DND-41 (cell line): Measurements from ENCODE around the gene LYPD6B.

Experiments used
- CTCF ChIP-seq: IDR thresholded peaks from 2 replicates; pipeline ENCODE4 v1.5.1; 2012; ENCODE audit warnings: borderline replicate concordance, low read length, moderate library complexity, mild to moderate bottlenecking; ENCODE audit not compliant: poor library complexity, severe bottlenecking; ENCODE audit errors: extremely low read depth
- EZH2 ChIP-seq: IDR thresholded peaks from 3 replicates; pipeline ENCODE4 v1.6.1; 2012; ENCODE audit warnings: borderline replicate concordance, low read depth, mild to moderate bottlenecking, moderate library complexity, low read length, inconsistent platforms; ENCODE audit not compliant: severe bottlenecking

- TF ChIP-seq CTCF: no peak
- no peak for TF ChIP-seq EZH2
Measured at GRCh38 chr2:149175956-149176355, 137.5 kb downstream of the LYPD6B start.
